Measurements from ENCODE around the gene FOXN1.
A peak's percentile ranks its signal among the peaks of the same experiment; 100 is the strongest.
"Not testable (repeated sequence)": the region's sequence is repeated elsewhere in the genome, so short reads cannot be mapped to it uniquely, and the experiment has no call there.

FOXN1 gene

DNA sequence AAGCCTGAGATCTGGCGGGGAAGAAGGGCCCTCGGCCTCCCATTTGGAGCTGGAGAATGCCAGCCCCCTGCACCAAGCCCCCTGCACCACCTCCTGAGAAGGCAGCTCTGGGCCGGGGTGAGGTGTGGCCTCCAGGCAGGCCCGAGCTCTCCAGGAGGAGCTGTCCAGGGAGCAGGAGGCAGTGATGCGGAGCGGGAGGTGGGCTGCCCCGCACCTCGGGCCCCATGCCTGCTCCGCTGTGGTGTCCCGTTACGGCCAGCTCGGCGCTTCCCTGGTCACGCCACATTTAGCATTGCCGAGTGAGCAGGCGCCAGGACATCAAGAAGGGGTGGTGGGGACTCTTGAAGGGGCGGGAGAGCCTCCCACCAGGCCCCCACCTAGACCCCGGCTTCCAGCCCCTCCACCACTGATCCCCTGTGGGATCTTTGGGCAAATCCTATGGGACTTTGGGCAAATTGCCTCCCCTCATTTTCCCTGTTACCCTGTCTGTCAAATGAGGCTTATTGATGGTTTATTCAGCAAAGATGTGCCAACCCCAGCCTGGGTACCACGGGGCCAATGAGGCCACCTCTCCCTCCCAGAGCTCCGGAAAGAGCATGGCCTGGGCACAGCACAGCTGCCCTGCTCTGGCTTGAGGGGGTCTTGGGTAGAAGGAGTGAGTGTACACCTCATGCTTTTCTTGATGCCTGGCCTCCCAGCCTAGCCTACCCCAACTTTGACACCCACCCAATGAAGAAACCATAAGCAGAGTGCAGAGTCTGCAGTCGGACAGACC, 15.3 kb downstream of the FOXN1 start:
- Histone ChIP-seq H3K9me3 (ENCODE audit: severe bottlenecking) (no peaks in the 10 kb centered on the region), H3K27ac (ENCODE audit: poor library complexity, severe bottlenecking) (no peak overlapping the region), H3K36me3 (ENCODE audit: low read depth) (no peaks in the 10 kb centered on the region), H3K4me1 (ENCODE audit: insufficient read depth, poor library complexity, severe bottlenecking) (peaks cover 13% of the 10 kb centered on the region), H3K27me3 (ENCODE audit: insufficient read depth, poor library complexity, severe bottlenecking) (no peaks in the 10 kb centered on the region), H3K4me3 (ENCODE audit: severe bottlenecking) (no peak overlapping the region)
- ATAC-seq (ENCODE audit: low read depth) = no peak
- TF ChIP-seq, protein P1, sequence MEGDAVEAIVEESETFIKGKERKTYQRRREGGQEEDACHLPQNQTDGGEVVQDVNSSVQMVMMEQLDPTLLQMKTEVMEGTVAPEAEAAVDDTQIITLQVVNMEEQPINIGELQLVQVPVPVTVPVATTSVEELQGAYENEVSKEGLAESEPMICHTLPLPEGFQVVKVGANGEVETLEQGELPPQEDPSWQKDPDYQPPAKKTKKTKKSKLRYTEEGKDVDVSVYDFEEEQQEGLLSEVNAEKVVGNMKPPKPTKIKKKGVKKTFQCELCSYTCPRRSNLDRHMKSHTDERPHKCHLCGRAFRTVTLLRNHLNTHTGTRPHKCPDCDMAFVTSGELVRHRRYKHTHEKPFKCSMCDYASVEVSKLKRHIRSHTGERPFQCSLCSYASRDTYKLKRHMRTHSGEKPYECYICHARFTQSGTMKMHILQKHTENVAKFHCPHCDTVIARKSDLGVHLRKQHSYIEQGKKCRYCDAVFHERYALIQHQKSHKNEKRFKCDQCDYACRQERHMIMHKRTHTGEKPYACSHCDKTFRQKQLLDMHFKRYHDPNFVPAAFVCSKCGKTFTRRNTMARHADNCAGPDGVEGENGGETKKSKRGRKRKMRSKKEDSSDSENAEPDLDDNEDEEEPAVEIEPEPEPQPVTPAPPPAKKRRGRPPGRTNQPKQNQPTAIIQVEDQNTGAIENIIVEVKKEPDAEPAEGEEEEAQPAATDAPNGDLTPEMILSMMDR (IDR thresholded peaks at IDR 0.05; ENCODE audit: poor library complexity, severe bottlenecking) = no peak
- no peak for DNase-seq (ENCODE audit: low spot score)

DNA sequence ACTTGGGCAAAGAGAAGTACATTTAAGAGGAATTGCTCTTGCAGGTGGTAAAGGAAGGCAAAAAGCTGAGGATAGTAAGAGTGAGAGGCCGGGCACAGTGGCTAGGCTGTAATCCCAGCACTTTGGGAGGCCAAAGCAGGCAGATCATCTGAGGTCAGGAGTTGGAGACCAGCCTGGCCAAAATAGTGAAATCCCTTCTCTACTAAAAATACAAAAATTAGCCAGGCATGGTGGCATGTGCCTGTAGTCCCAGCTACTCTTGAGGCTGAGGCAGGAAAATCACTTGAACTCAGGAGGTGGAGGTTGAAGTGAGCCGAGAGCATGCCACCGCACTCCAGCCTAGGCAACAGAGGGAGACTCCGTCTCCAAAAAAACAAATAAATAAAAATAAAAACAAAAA, 16.1 kb downstream of the FOXN1 start:
- H3K36me3 ChIP-seq (ENCODE audit: low read depth); DNase-seq (ENCODE audit: low spot score); ATAC-seq (ENCODE audit: low read depth); H3K4me3 ChIP-seq (ENCODE audit: severe bottlenecking); H3K27ac ChIP-seq (ENCODE audit: poor library complexity, severe bottlenecking); H3K27me3 ChIP-seq (ENCODE audit: insufficient read depth, poor library complexity, severe bottlenecking); H3K9me3 ChIP-seq (ENCODE audit: severe bottlenecking): not testable (repeated sequence)
- H3K4me1 ChIP-seq (ENCODE audit: insufficient read depth, poor library complexity, severe bottlenecking) = peaks cover 13% of the 10 kb centered on the region

DNA sequence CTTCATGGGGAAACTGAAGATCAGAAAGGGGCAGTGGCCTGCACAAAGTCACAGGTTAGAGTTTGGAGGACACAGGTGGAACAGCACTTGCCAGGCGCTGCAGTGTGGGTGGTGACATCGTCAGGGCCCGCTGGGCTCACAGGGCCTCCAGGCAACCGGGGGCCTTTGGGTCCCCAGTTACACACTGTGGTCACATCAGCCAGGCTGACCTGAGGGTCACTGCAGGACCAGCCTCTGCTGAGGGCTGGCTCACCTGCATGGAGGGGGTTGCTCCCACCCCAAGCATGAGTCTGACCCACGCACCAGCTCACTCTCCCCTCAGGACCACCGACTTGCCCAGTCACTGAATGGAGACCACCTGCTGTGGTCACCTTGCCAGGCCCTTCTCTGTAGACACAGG, 17.0 kb downstream of the FOXN1 start:
- no peaks in the 10 kb centered on the region for H3K27me3 ChIP-seq (ENCODE audit: insufficient read depth, poor library complexity, severe bottlenecking)
- no peak overlapping the region for H3K27ac ChIP-seq (ENCODE audit: poor library complexity, severe bottlenecking)
- no peaks in the 10 kb centered on the region for H3K9me3 ChIP-seq (ENCODE audit: severe bottlenecking)
- H3K4me1 ChIP-seq (ENCODE audit: insufficient read depth, poor library complexity, severe bottlenecking) = peaks cover 13% of the 10 kb centered on the region
- ATAC-seq (ENCODE audit: low read depth) (no peak), DNase-seq (ENCODE audit: low spot score) (no peak)
- TF ChIP-seq, protein P1 (IDR thresholded peaks at IDR 0.05; ENCODE audit: poor library complexity, severe bottlenecking) = no peak
- H3K36me3 ChIP-seq (ENCODE audit: low read depth) = no peaks in the 10 kb centered on the region
- no peak overlapping the region for H3K4me3 ChIP-seq (ENCODE audit: severe bottlenecking)

DNA sequence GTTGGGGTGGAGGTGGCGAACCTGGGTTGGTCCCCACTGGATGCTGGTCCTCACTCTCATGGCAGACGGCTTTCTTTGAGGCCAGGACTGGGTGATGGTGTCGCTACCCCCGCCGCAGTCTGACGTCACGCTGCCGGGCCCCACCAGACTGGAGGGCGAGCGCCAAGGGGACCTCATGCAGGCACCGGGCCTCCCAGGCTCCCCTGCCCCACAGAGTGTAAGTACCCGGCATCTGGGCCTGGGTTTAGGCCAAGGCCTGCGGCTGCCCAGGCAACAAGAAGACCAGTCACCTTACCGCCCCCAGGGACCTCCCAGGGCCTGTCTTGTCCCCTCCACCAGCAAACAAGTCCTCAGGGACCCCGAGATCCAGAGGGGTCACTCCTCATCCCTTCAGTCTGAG, 17.7 kb downstream of the FOXN1 start:
- DNase-seq (ENCODE audit: low spot score) = no peak
- Histone ChIP-seq H3K27ac (ENCODE audit: poor library complexity, severe bottlenecking) (no peak overlapping the region), H3K27me3 (ENCODE audit: insufficient read depth, poor library complexity, severe bottlenecking) (no peaks in the 10 kb centered on the region), H3K4me3 (ENCODE audit: severe bottlenecking) (no peak overlapping the region), H3K4me1 (ENCODE audit: insufficient read depth, poor library complexity, severe bottlenecking) (peaks cover 13% of the 10 kb centered on the region), H3K9me3 (ENCODE audit: severe bottlenecking) (no peaks in the 10 kb centered on the region), H3K36me3 (ENCODE audit: low read depth) (no peaks in the 10 kb centered on the region)
- ATAC-seq (ENCODE audit: low read depth) = no peak
- TF ChIP-seq, protein P1 (IDR thresholded peaks at IDR 0.05; ENCODE audit: poor library complexity, severe bottlenecking) = no peak

DNA sequence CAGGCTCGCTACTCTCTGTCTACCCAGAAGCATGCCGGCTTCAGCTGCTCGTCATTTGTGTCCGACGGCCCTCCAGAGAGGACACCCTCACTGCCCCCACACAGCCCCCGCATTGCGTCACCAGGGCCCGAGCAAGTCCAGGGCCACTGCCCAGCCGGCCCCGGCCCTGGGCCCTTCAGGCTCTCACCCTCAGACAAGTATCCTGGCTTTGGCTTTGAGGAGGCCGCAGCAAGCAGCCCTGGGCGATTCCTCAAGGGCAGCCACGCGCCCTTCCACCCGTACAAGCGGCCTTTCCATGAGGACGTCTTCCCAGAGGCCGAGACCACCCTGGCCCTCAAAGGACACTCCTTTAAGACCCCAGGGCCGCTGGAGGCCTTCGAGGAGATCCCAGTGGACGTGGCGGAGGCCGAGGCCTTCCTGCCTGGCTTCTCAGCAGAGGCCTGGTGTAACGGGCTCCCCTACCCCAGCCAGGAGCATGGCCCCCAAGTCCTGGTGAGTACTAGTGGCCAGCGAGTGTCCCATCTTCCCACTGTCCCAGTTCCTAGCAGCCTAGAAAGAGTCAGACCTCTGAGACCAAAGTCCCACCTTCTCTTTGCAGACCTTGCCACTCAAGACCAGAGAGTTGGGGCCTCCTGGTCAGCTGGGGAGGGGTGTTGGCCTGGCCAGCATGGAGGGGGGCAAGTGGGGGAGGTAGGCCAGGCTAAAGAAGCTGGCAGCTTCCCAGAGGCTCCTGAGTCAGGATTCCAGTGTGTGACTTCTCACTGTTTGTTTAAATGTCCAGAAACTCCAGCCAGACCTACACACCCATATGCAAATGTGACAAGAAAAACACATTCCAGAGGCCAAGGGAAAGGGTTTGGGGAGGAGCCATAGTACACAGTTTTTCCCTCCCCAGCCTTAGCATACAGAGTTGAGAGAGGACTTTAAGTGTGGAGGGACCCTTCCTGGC, 18.6 kb downstream of the FOXN1 start:
- TF ChIP-seq, protein P1 (IDR thresholded peaks at IDR 0.05; ENCODE audit: poor library complexity, severe bottlenecking) = no peak
- Histone ChIP-seq H3K27ac (ENCODE audit: poor library complexity, severe bottlenecking) (peak overlapping the region; percentile 28), H3K27me3 (ENCODE audit: insufficient read depth, poor library complexity, severe bottlenecking) (no peaks in the 10 kb centered on the region), H3K4me3 (ENCODE audit: severe bottlenecking) (no peak overlapping the region), H3K4me1 (ENCODE audit: insufficient read depth, poor library complexity, severe bottlenecking) (peaks cover 13% of the 10 kb centered on the region), H3K36me3 (ENCODE audit: low read depth) (no peaks in the 10 kb centered on the region), H3K9me3 (ENCODE audit: severe bottlenecking) (no peaks in the 10 kb centered on the region)
- DNase-seq (ENCODE audit: low spot score) = no peak
- peak; percentile 87 for ATAC-seq (ENCODE audit: low read depth)

Measured in RWPE2 (cell line).